Astrocyte (in vitro differentiated cells and primary cell): Measurements from ENCODE around the gene SH3BGRL2.

Experiments used
- EZH2 ChIP-seq: IDR thresholded peaks from 2 replicates; pipeline ENCODE4 v1.6.1; 2012; ENCODE audit warnings: mild to moderate bottlenecking, low read length, inconsistent platforms; ENCODE audit not compliant: insufficient read depth
- TF ChIP-seq, protein P1 (sequence below): IDR thresholded peaks from 2 replicates; pipeline ENCODE4 v1.5.1; 2011; ENCODE audit warnings: low read depth, mild to moderate bottlenecking, inconsistent platforms, low read length, moderate library complexity; ENCODE audit not compliant: insufficient read depth

GRCh38 chr6:79650950-79651349, 19.8 kb downstream of the SH3BGRL2 start:
- TF ChIP-seq, protein P1, sequence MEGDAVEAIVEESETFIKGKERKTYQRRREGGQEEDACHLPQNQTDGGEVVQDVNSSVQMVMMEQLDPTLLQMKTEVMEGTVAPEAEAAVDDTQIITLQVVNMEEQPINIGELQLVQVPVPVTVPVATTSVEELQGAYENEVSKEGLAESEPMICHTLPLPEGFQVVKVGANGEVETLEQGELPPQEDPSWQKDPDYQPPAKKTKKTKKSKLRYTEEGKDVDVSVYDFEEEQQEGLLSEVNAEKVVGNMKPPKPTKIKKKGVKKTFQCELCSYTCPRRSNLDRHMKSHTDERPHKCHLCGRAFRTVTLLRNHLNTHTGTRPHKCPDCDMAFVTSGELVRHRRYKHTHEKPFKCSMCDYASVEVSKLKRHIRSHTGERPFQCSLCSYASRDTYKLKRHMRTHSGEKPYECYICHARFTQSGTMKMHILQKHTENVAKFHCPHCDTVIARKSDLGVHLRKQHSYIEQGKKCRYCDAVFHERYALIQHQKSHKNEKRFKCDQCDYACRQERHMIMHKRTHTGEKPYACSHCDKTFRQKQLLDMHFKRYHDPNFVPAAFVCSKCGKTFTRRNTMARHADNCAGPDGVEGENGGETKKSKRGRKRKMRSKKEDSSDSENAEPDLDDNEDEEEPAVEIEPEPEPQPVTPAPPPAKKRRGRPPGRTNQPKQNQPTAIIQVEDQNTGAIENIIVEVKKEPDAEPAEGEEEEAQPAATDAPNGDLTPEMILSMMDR = no peak
- no peak for TF ChIP-seq EZH2
